MG63 (cell line): ENCODE data around the gene SRM. TPM values are rescaled to one million over a fixed set of nuclear protein-coding genes. Genes with fewer than 3 reads are reported as not detected.
"Not testable (repeated sequence)": the region's sequence is repeated elsewhere in the genome, so short reads cannot be mapped to it uniquely, and the experiment has no call there.

Source experiments
- DNase-seq: peaks from one replicate; pipeline ENCODE4 v3.0.0-alpha.2; 2020
- H3K27me3 ChIP-seq: fragments of 250-450 bp; sonication (Bioruptor Pico); 2 replicates; pipeline ENCODE4 v1.5.1; 2020; ENCODE audit warnings: mild to moderate bottlenecking, moderate library complexity
- H3K36me3 ChIP-seq: fragments of 250-450 bp; sonication (Bioruptor Pico); 2 replicates; pipeline ENCODE4 v1.5.1; 2020; ENCODE audit warnings: mild to moderate bottlenecking, moderate library complexity
- H3K4me3 ChIP-seq: fragments of 250-450 bp; sonication (Bioruptor Pico); 2 replicates; pipeline ENCODE4 v1.5.1; 2020; ENCODE audit warnings: mild to moderate bottlenecking, moderate library complexity
- H3K9me3 ChIP-seq: fragments of 250-450 bp; sonication (Bioruptor Pico); 2 replicates; pipeline ENCODE4 v1.5.1; 2020; ENCODE audit warnings: mild to moderate bottlenecking, moderate library complexity
- total RNA-seq: library from RNA; depleted of rRNA; stranded (reverse); fragments of >200 nt; shearing (Covaris generic); gene quantifications from 2 replicates; pipeline ENCODE4 v1.2.3, GENCODE V29; 2014; ENCODE audit warnings: low replicate concordance; rRNA removed

The SRM gene
- total RNA-seq, result 24.0 and 39.3 TPM in 2 replicates

DNA sequence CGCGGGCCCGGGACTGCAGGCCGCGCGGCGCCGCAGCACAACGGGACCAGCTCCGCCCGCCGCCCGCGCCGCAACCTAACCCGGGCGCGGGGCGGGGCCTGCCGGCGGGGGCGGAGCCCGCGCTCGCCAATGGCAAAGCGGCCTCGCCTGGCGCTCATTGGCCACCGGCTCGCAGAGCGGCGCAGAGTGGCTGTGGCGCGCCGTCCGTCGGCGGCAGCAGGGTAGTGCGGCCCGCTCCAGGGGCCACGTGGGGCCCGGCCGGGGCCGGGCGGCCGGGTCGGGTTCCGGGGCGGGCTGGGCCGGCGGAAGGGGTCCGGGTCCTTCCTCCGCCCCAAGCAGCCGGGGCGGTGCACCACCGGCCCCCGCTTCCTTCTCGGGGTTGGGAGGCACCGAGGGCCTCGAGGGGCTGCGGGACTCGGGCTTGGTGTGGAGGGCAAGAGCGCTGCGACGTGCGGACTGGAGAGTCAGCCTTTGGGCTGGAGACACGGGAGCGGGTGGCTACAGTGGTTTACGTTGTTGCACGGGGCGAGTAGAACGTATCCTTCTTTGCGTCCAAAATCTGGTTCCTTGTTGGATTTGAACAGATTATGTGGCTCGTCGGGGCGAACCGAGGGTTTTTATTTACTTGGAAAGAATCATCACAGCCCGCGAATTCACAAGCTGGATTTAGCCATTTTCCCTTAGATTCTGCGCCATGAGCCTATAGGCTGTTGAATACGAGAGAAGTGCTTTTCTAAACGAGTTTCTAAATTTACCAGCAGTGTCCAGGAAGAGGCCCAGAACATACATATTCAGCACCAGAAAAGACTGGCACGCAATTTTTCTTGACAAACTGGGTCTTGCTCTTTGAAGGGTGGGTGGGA, at the start of gene SRM:
Gene SRM (minus strand): TSS at position 51 of the 863 bp plus-strand sequence. CDS start 75 bp downstream, outside the sequence.
- peaks cover 48% of the 10 kb centered on the region for H3K36me3 ChIP-seq
- DNase-seq, result peak; percentile 94
- H3K27me3 ChIP-seq, result no peaks in the 10 kb centered on the region
- H3K4me3 ChIP-seq, result peak within 1 kb of the TSS; percentile 94
- H3K9me3 ChIP-seq, result no peaks in the 10 kb centered on the region

DNA sequence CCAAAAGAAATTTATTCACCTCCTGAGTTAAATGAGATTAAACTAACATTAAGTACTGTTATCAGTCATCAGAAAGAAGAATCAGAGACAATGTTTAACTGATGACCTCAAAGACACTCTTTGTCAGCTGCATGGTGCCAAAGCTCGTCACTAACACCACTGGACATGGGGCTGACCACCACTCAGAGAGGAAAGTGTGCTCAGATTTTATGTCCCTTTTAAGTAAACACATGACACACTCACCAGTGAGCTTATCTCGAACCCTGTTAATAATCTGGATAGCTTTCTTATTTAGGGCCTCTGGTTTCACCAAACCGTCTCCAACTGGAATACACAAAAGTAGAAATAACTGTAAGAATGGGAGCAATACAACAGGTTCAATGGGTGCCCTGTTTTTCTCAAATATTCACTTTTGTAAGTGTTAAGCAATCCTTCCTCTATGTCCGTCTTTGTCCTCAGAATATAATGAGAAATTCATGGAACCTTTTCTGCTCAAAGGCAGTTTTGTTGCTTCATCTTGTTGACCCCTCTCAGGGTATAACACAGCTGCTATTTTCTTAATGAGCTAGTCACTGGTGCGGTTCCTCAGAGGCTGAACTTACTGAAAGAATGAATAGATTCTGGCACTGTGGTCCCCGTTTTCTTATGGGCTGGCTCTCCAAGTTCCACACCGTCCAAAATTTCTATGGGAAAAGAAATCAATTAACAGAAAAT, 49.4 kb upstream of the SRM start:
- DNase-seq, result no peak
- Histone ChIP-seq H3K27me3 (no peaks in the 10 kb centered on the region), H3K4me3 (no peak overlapping the region), H3K36me3 (peaks cover 49% of the 10 kb centered on the region), H3K9me3 (no peaks in the 10 kb centered on the region)

DNA sequence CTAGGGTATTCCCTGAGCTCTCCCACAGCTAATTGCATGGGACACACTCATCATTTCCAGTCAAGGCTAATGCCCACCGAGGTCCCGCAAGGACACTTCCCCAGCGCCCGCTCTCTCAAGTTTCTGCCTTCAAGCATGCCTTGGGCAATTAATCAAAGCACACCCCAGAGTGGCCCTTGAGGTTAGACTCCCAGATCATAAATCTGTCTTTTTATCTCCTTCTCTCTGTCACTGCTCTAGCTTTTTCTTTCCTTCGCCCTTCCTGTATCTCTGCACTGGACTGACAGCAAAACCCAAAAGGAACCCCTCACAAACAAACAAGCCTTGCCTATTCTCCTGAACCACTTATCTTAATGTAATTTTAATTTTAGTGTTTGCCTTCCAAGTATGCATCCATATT, 47.8 kb upstream of the SRM start:
- Histone ChIP-seq H3K4me3 (no peak overlapping the region), H3K27me3 (no peaks in the 10 kb centered on the region), H3K9me3 (no peaks in the 10 kb centered on the region), H3K36me3 (peaks cover 37% of the 10 kb centered on the region)
- DNase-seq, result no peak

DNA sequence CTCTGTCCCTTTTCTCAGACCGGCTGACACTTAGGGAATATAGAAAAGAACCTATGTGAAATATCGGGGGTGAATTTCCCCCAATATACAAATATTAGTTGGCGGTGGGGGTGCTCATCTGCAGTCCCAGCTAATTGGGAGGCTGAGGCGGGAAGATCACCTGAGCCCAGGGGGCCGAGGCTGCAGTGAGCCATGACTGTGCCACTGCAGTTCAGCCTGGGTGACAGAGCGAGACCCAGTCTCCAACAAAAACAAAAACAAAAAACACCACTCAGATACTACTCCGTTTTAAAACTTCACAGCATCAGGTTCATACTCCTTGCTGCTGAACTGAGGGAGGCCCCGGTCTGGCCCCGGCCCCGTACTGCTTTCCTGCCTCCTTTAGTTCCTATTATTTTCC, 45.8 kb upstream of the SRM start:
- Histone ChIP-seq H3K9me3 (no peaks in the 10 kb centered on the region), H3K4me3 (no peak overlapping the region), H3K27me3 (no peaks in the 10 kb centered on the region), H3K36me3 (peaks cover 33% of the 10 kb centered on the region)
- no peak for DNase-seq

DNA sequence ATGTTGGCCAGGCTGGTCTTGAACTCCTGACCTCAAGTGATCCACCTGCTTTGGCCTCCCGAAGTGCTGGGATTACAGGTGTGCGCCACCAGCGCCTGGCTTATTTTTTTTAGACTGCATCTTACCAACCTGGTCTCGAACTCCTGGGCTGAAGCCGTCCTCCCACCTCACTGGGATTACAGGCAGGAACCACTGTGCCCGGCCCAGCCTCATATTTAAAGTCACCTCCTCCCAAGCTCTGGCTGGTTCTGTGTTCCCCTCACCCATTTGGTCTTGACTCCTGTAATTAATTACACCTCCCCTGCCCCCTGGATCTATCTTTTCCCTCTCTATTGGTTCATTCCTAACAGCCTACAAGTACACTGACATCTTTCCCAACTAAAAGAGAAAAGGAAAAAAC, 41.5 kb upstream of the SRM start:
- DNase-seq, result no peak
- H3K36me3 ChIP-seq, result peaks cover 28% of the 10 kb centered on the region
- no peak overlapping the region for H3K4me3 ChIP-seq
- H3K27me3 ChIP-seq, result no peaks in the 10 kb centered on the region
- no peaks in the 10 kb centered on the region for H3K9me3 ChIP-seq

DNA sequence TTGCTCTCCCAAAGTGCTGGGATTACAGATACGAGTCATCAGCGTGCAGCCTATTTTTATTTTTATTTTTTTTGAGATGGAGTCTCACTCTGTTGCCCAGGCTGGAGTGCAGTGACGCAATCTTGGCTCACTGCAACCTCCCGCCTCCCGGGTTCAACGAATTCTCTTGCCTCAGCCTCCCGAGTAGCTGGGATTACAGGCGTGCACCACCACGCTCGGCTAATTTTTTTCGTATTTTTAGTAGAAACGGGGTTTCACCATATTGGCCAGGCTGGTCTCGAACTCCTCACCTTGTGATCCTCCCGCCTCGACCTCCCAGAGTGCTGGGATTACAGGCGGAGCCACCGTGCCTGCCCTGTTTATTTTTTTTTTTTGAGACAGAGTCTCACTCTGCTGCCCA, 41.0 kb upstream of the SRM start:
- DNase-seq, H3K27me3 ChIP-seq, H3K4me3 ChIP-seq, H3K9me3 ChIP-seq: not testable (repeated sequence)
- H3K36me3 ChIP-seq, result peaks cover 30% of the 10 kb centered on the region

DNA sequence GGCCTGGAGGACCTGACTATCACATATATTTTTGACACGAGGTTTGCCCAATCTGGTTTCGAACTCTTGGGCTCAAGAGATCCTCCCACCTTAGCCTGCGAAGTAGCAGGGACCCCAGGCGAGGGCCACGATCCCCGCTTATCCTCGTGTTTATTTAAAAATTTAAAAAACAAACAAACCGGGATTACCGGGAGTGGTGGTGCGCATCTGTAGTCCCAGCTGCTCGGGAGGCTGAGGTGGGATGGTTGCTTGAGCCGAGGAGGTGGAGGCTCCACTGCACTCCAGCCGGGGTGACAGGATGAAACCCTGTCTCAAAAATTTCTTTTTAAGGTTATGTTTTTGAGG, 40.3 kb upstream of the SRM start:
- no peaks in the 10 kb centered on the region for H3K9me3 ChIP-seq

DNA sequence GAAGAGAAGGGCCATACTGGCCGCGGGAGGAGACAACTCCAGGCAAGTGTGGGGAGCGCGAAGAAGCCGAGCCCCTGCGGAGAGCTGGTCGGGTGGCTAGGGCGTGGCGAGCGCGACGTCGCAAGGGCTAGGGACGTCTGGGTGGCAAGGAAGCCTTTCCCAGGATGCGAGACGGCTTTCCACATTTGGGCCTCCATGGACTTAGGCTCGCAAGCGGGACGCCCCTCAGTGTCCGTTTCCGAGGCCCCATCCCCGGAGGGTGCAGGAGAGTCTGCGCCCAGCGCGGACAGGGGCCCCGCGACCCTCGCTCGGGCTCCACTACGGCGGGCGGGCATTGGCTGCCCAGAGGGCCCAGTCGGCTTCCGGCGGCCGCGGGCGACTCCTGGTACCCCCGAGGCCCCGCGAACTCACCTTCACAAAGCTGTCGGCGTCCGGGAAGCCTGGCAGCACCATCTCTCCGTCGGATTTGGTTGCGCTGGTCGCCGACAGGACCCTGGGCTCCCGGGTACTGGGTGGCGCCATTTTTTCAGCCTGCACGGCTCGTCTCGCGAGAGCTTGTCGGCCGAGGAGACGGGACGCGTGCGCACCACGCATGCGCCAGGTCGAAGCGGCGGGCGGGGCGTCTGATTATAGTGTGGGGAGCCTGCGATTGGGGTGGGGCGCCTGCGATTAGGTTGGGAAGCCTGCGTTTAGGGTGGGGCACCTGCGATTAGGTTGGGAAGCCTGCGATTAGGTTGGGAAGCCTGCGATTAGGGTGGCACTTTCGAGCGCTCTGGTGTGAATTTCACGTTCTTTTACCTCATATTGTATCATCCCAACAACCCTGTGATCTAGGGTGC, 39.7 kb upstream of the SRM start, which contains the start of gene EXOSC10:
Gene EXOSC10 (minus strand): TSS at position 560 of the 839 bp plus-strand sequence. CDS start 38 bp downstream, at position 522.
- Histone ChIP-seq H3K4me3 (peak within 1 kb of the TSS; percentile 81), H3K27me3 (no peaks in the 10 kb centered on the region), H3K36me3 (peaks cover 36% of the 10 kb centered on the region), H3K9me3 (no peaks in the 10 kb centered on the region)
- peak; percentile 93 for DNase-seq

More for the DNA sequence above, 40.3 kb upstream of the SRM start:
- peak overlapping the region; percentile 81 for H3K4me3 ChIP-seq
- H3K27me3 ChIP-seq, result no peaks in the 10 kb centered on the region
- no peak for DNase-seq
- peaks cover 34% of the 10 kb centered on the region for H3K36me3 ChIP-seq

GRCh38 chr1:11098931-11099309, 39.1 kb upstream of the SRM start:
- DNase-seq, result no peak
- no peaks in the 10 kb centered on the region for H3K27me3 ChIP-seq
- H3K36me3 ChIP-seq, result peaks cover 41% of the 10 kb centered on the region
- H3K9me3 ChIP-seq, result no peaks in the 10 kb centered on the region
- peak overlapping the region; percentile 81 for H3K4me3 ChIP-seq

DNA sequence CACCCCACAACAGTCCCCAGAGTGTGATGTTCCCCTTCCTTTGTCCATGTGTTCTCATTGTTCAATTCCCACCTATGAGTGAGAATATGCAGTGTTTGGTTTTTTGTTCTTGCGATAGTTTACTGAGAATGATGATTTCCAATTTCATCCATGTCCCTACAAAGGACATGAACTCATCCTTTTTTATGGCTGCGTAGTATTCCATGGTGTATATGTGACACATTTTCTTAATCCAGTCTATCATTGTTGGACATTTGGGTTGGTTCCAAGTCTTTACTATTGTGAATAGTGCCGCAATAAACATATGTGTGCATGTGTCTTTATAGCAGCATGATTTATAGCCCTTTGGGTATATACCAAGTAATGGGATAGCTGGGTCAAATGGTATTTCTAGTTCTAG, 24.0 kb upstream of the SRM start:
- H3K9me3 ChIP-seq, H3K27me3 ChIP-seq, DNase-seq, H3K4me3 ChIP-seq: not testable (repeated sequence)
- peaks cover 82% of the 10 kb centered on the region for H3K36me3 ChIP-seq

- Histone ChIP-seq H3K4me3 (no peak overlapping the region), H3K36me3 (peaks cover 79% of the 10 kb centered on the region), H3K9me3 (no peaks in the 10 kb centered on the region), H3K27me3 (no peaks in the 10 kb centered on the region)
- DNase-seq, result no peak
These were observed 21.1 kb upstream of the SRM start for GRCh38 chr1:11080931-11081330.

DNA sequence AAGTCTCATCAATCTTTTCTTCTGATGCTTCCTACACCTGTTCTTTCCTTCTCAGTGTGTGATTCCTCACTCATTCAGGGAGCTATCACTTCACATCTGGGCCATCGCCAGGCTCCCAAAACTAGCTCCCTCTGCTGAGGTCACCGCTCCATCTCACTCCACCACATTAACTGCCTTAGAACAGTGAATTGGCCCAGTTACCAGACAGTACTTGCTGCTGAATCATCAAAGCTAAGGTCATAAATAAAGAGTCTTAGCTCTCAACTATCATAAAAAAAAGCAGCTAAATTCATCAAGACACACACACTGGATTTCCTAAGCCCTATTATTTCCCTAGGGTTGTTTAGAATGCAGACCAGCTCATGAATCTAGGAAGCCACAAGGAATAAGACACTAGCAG, 18.8 kb upstream of the SRM start:
- Histone ChIP-seq H3K9me3 (no peaks in the 10 kb centered on the region), H3K4me3 (no peak overlapping the region), H3K27me3 (no peaks in the 10 kb centered on the region), H3K36me3 (peaks cover 79% of the 10 kb centered on the region)
- DNase-seq, result peak; percentile 40

GRCh38 chr1:11073398-11073797, 13.6 kb upstream of the SRM start:
- not testable (repeated sequence) for H3K4me3 ChIP-seq, H3K27me3 ChIP-seq, DNase-seq, H3K9me3 ChIP-seq
- H3K36me3 ChIP-seq, result peaks cover 74% of the 10 kb centered on the region

DNA sequence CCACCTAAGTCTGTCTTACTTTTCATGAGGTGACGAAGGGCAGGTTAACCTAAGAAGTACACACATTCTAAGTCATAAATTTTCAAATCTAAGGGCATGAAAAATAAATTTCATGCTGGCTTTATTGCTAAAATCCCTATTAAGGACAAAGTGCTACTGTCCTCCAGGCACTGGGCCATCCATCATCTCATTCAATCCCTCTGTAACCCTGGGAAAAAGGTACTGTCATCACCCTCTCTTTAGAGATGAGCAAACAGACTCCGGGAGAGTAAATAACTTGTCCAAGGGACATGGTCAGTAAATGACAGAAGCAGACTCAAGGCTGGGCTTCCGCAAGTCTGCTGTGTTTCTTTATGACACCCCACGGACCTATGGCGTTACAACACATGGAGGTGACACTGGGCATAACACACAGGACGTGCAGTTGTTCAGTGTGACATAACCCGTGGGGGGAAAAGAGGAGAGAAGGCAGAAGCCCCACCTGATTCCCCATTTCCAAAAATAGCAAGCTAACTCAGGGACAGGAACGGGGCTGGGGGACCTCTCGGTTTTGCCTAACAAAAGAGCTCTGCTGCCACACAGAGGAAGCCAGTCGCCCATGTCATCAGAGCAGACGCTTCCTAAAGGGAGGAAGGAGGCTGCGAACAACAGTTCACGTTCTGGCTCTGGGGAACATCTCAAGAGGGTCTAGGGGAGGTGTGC, 12.5 kb upstream of the SRM start:
- Histone ChIP-seq H3K9me3 (no peaks in the 10 kb centered on the region), H3K36me3 (peaks cover 78% of the 10 kb centered on the region), H3K27me3 (no peaks in the 10 kb centered on the region), H3K4me3 (no peak overlapping the region)
- no peak for DNase-seq

GRCh38 chr1:11071463-11072215, 11.8 kb upstream of the SRM start:
- Histone ChIP-seq H3K9me3 (no peaks in the 10 kb centered on the region), H3K36me3 (peaks cover 75% of the 10 kb centered on the region), H3K4me3 (no peak overlapping the region), H3K27me3 (no peaks in the 10 kb centered on the region)
- DNase-seq, result no peak

- H3K4me3 ChIP-seq, result no peak overlapping the region
- H3K36me3 ChIP-seq, result peaks cover 75% of the 10 kb centered on the region
- no peak for DNase-seq
- no peaks in the 10 kb centered on the region for H3K9me3 ChIP-seq
- no peaks in the 10 kb centered on the region for H3K27me3 ChIP-seq
These were observed 11.1 kb upstream of the SRM start for GRCh38 chr1:11070876-11071275.
